IPS-20b (cell line): Measurements from ENCODE around the gene GRAMD4.
A peak's percentile ranks its signal among the peaks of the same experiment; 100 is the strongest.

Source experiments
- H3K27ac ChIP-seq: one replicate; pipeline ENCODE4 v1.5.1; 2013; ENCODE audit warnings: low read length
- H3K27me3 ChIP-seq: 2 replicates; pipeline ENCODE4 v1.6.1; 2013; ENCODE audit warnings: mild to moderate bottlenecking, low read length, inconsistent platforms; ENCODE audit not compliant: insufficient read depth
- H3K36me3 ChIP-seq: 2 replicates; pipeline ENCODE4 v1.6.1; 2013; ENCODE audit warnings: low read depth, mild to moderate bottlenecking, inconsistent platforms, low read length, moderate library complexity; ENCODE audit not compliant: insufficient read depth
- H3K4me1 ChIP-seq: 2 replicates; pipeline ENCODE4 v1.6.1; 2013; ENCODE audit warnings: mild to moderate bottlenecking, control low read depth, inconsistent platforms, low read length, moderate library complexity; ENCODE audit not compliant: insufficient read depth
- H3K4me3 ChIP-seq: 2 replicates; pipeline ENCODE4 v1.5.1; 2013; ENCODE audit warnings: mild to moderate bottlenecking, low read length, inconsistent platforms
- H3K9ac ChIP-seq: 2 replicates; pipeline ENCODE4 v1.6.1; 2013; ENCODE audit warnings: low read depth, mild to moderate bottlenecking, inconsistent platforms, low read length, moderate library complexity
- H3K9me3 ChIP-seq: 2 replicates; pipeline ENCODE4 v1.6.1; 2013; ENCODE audit warnings: mild to moderate bottlenecking, low read depth, low read length, inconsistent platforms; ENCODE audit not compliant: insufficient read depth

Gene GRAMD4, protein sequence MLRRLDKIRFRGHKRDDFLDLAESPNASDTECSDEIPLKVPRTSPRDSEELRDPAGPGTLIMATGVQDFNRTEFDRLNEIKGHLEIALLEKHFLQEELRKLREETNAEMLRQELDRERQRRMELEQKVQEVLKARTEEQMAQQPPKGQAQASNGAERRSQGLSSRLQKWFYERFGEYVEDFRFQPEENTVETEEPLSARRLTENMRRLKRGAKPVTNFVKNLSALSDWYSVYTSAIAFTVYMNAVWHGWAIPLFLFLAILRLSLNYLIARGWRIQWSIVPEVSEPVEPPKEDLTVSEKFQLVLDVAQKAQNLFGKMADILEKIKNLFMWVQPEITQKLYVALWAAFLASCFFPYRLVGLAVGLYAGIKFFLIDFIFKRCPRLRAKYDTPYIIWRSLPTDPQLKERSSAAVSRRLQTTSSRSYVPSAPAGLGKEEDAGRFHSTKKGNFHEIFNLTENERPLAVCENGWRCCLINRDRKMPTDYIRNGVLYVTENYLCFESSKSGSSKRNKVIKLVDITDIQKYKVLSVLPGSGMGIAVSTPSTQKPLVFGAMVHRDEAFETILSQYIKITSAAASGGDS

DNA sequence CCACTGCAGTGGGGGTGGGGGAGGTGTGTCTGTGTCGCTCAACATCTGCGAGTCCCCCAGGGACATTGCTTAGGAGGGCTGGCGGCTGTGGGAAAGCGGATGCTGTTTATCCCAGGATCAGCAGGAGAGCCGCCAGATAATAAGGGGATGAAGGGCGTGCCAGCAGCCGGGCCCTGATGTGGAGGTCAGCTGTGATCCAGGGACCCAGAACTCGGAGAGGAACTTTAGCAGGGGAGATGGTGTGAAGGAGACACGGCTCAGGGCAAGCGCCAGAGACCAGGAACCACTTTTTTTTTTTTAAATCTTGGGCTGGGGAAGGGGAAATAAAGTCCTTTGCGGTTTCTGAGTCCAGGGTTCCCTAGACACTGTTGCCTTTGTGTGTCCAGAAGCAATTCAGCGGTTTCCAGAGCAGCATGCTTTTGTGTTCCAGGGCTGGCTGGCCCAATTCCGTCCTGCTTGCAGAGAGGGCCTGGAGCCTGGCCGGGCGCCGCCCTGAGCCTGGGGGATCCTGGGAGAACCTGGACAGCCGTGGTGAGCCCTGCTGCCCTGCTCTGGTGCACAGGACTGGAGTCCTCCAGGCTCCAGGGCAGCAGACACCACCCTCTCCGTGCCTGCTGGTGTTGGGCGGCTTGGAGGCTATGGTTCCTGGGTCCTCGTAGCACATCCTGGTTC lies at the start of gene GRAMD4:
GRAMD4 (plus strand) TSS at position 557 of the 672 bp plus-strand sequence. CDS start 6,414 bp downstream, outside the sequence.
- Histone ChIP-seq H3K27me3 (no peaks in the 10 kb centered on the region), H3K4me3 (no peak within 1 kb of the TSS), H3K27ac (no peak within 1 kb of the TSS), H3K9ac (no peak within 1 kb of the TSS), H3K9me3 (no peaks in the 10 kb centered on the region), H3K36me3 (no peaks in the 10 kb centered on the region), H3K4me1 (no peaks in the 10 kb centered on the region)

DNA sequence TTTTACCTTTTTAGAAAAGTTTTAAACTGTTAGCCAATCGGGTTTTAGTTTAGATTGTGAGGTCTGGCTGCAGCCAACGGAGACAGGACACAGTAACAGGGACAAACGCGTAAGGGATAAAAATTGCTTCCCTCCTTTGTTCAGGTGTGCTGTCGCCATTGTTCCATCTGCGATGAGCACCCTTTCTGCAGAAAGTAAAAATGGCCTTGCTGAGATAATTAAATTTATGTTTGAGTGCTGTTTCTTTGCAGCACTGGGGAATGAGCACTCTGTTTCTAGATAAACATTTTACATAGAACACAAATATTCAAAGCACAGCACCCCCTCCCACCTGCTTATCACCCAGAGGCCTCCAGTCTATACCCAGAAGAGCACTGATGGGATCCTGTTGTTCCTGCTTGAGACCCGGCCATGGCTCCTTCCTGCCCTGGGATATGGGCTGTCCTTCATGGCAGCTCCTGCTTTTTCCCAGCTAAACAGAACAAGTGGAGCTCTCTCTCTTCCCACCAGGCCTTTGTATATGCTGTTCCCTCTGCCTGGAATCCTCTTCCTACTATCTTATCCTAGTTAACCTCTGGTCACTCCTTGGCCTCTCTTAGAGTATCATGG lies 48.4 kb upstream of the GRAMD4 start:
- Histone ChIP-seq H3K9ac (no peak overlapping the region), H3K9me3 (peaks cover 11% of the 10 kb centered on the region; the same call in 1 of the 2 replicates), H3K27me3 (peaks cover 10% of the 10 kb centered on the region; the same call in 1 of the 2 replicates), H3K36me3 (no peaks in the 10 kb centered on the region), H3K4me1 (peaks cover 6% of the 10 kb centered on the region), H3K27ac (no peak overlapping the region), H3K4me3 (no peak overlapping the region)

DNA sequence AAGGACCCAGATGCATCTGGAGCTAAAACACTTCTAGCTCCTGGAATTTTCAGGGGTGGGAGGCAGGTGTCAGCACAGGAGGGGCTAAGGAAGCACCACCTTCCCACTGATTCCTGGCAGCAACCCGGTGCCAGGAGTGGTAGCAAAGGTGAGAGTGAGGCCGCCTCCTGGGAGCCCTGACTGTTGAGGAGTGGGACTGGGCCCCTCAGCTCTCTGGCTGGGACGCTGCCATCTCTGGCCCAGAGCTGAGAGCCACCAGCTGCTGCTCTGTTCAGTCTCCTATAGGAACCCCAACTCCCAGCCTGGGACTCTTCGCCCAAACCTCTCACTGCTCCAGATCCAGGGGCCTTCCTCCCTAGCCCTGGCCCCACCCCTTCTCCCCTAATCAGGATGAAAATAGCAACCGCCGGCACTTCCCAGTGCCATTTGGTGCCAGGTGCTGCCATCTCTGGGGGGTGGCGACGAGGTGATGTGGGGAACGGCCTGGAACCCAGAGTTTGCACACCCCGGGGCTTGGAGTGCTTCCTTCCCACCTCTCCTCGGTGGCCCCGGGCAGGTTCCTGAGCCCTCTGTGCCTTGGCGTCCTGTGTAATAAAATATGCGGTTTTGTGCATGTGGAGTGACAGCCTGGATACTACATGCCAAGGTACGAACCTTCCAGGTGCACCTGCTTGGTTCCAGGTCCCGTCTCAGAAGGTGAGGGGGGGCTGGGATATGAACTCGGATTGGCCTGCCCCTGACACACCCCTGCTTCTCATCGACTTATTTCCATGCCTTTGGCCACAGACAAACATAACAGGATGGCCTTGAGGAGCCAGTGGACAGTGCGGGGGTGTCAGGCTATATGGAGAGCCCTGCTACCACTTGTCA lies 47.0 kb upstream of the GRAMD4 start:
- H3K4me3 ChIP-seq, result no peak overlapping the region
- peaks cover 6% of the 10 kb centered on the region for H3K4me1 ChIP-seq
- H3K36me3 ChIP-seq, result no peaks in the 10 kb centered on the region
- H3K9me3 ChIP-seq, result peaks cover 11% of the 10 kb centered on the region; the same call in 1 of the 2 replicates
- H3K9ac ChIP-seq, result no peak overlapping the region
- peaks cover 16% of the 10 kb centered on the region; the same call in 1 of the 2 replicates for H3K27me3 ChIP-seq
- H3K27ac ChIP-seq, result no peak overlapping the region

DNA sequence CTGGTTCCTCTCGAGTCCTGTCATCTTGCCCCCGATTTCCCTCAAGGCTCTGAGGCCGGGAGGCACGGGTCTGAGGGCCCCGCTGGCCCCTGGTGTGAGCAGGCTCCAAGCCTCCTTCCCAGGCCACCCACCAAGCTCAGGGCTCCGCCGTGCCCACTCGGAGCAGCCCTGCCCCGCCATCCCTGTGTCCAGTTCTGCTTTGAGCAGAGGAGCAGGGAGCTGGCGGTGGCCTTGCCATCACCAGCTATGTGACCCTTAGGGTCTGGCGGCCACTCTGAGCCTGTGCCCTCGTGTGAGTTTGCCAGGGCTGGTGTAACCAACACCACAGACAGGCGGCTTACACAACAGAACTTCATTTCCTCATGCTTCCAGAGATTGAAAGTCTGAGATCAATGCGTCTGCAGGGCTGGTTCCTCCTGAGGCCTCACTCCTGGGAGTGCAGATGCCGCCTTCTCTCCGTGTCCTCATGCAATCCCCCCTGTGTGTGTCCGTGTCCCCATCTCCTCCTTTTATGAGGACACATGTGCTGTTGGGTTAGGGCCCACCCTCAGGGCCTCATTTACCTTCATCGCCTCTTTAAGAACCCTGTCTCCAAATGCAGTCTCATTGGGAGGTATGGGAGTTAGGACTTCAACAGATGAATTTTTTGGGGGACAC lies 46.3 kb upstream of the GRAMD4 start:
- Histone ChIP-seq H3K4me3 (no peak overlapping the region), H3K9ac (no peak overlapping the region)

DNA sequence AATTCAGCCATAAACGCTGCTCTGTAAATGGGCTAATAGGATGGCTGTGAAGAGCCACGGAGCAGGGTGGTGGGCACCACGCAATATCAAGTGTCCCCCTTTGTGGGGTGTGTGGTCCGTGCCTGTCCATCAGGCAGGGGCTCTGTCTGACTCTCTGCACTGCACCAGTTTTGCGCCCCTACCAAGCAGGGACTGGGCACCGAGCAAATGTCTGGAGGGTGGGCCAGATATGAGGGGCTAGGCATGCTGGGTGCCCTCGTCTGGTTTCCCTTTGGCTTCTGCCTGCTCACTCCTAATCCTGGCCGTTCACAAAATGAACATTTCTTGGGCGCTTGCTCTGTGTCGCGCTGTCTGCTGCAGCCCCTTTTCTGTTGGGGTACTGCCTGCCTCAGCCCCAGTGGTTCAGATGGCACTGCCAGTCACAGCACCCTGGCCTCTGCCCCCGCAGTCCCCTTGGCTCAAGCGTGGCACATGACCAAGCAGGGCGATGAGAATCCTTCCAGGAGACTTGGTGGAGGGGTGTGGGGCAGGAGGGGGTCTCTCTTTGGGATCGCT lies 45.7 kb upstream of the GRAMD4 start:
- no peak overlapping the region for H3K4me3 ChIP-seq
- H3K4me1 ChIP-seq, result peaks cover 6% of the 10 kb centered on the region
- H3K27ac ChIP-seq, result no peak overlapping the region
- H3K9me3 ChIP-seq, result peaks cover 11% of the 10 kb centered on the region; the same call in 1 of the 2 replicates
- no peak overlapping the region for H3K9ac ChIP-seq
- peaks cover 23% of the 10 kb centered on the region; the same call in 1 of the 2 replicates for H3K27me3 ChIP-seq
- H3K36me3 ChIP-seq, result no peaks in the 10 kb centered on the region

More for the DNA sequence above, 46.3 kb upstream of the GRAMD4 start:
- H3K27ac ChIP-seq, result no peak overlapping the region
- H3K4me1 ChIP-seq, result peaks cover 6% of the 10 kb centered on the region
- peaks cover 11% of the 10 kb centered on the region; the same call in 1 of the 2 replicates for H3K9me3 ChIP-seq
- no peaks in the 10 kb centered on the region for H3K36me3 ChIP-seq
- peaks cover 23% of the 10 kb centered on the region; the same call in 1 of the 2 replicates for H3K27me3 ChIP-seq

DNA sequence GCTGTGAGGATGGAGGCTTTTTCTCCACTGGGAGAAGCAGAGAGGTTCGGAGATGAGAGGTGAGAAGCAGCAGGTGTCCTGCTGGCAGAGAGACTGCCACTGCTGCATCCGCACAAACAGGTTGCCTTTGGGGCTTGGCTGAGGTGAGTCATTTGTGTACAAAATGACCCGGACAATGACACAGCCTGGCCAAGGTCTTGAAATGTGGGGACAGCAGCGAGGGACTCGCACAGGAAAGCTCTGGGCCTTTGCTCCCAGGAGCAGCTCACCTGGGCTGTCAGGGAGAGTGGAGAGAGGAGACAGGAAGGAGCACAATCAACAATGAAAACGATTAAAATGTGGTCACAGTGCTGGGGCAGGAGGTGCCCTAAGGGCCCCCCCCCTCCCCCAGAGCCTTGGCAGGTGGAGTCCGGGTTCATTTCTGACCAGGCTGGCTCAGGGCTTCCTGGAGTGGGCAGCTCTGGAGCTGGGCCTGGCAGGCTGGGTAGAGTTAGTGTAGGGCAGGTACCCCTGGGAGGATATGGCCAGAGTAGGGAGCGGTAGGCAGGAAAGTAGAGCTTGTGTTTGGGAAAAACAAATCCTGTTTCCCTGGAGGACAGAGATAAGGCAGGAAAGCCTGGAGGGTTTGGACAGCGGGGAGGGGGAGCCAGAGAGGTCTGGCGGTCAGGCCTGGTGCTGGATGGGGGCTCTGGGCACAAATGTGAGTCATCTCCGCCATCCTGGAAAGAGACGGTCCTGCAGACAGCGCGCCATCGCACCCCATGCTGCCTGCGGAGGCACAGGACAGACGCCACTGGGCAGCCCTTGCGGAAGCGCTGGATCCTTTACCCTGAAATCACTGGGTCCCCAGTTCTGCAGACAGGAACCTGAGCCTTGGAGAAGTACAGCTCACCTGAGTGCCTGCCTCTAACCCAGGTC lies 44.9 kb upstream of the GRAMD4 start:
- H3K27ac ChIP-seq, result no peak overlapping the region
- peaks cover 11% of the 10 kb centered on the region; the same call in 1 of the 2 replicates for H3K9me3 ChIP-seq
- H3K4me3 ChIP-seq, result no peak overlapping the region
- H3K36me3 ChIP-seq, result no peaks in the 10 kb centered on the region
- no peak overlapping the region for H3K9ac ChIP-seq
- peaks cover 23% of the 10 kb centered on the region; the same call in 1 of the 2 replicates for H3K27me3 ChIP-seq
- H3K4me1 ChIP-seq, result peaks cover 6% of the 10 kb centered on the region

DNA sequence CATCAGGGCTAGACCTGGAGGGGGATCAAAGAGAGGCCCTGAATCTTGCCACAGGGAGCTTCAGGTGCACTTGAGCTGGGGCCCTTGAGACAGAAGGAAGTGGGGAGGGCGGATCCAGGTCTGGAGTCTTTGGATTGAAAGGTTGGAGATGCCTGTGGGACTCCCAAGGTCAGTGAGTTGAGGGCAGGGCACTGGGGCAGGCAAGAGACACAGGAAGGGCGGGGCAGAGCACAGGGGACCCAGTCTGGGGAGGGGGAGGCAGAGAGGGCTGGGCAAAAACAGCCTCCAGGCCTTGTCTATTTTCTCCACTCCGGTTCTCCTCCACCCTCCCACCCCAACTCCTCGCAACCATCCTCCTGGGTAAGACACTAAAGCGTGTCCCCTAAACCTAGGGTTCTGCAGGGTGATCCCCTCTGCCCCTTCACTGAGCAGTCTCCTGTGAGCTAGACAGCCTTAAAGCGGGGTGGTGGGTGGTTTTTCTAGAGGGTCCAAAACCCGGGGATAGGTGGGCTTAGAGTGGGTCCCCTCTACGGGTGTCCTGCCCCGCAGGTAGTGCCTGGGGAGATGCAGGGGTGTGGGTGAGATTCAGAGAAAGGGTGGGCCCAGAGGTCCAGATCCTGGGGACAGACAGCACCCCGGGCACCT lies 44.2 kb upstream of the GRAMD4 start:
- peaks cover 6% of the 10 kb centered on the region for H3K4me1 ChIP-seq

DNA sequence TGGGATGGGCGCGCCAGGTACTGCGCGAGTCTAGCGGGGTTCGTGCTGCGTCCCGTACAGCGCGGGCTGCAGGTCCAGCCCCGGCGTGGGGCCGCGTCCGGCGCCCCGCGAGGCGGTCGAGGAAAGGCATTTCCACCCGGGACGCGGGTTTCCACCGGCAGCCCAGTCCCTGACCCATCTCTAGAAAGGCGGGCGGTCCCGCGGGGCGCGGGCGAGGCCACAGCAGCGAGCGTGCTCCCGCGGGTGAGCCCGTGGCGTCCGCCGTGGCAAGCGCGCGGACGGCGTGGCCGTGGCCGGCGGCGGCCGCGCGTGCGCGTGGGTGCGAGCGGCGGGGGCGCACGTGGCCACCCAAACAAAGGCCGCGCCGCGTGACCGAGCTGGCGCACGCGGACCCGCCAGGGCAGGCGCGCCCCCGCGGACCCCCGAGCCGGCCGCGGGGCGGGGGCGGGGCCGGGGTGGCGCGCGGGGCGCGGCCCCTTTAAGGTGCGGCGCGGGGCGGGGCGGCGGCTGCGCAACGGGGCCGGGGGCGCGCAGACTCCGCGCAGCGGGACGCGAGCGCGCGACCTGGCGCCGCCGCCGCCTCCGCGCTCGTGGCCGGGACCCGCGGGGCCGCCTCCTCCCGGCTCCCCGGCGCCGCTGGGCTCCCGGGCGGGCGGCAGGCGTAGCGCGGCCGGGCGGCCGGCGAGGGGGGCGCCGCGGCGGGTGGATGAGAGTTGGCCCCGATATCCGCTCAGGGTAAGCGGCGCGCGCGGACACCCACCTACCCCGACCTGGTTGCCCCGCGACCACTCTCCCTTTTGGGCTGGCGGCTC lies 43.4 kb upstream of the GRAMD4 start:
- Histone ChIP-seq H3K9ac (peak overlapping the region; percentile 52; the same call in 1 of the 2 replicates), H3K36me3 (no peaks in the 10 kb centered on the region), H3K9me3 (peaks cover 6% of the 10 kb centered on the region; the same call in 1 of the 2 replicates), H3K4me1 (peaks cover 6% of the 10 kb centered on the region), H3K27me3 (peaks cover 23% of the 10 kb centered on the region; the same call in 1 of the 2 replicates), H3K27ac (no peak overlapping the region), H3K4me3 (peak overlapping the region; percentile 51; the same call in 1 of the 2 replicates)

More for the DNA sequence above, 44.2 kb upstream of the GRAMD4 start:
- peaks cover 11% of the 10 kb centered on the region; the same call in 1 of the 2 replicates for H3K9me3 ChIP-seq
- peaks cover 23% of the 10 kb centered on the region; the same call in 1 of the 2 replicates for H3K27me3 ChIP-seq
- H3K27ac ChIP-seq, result no peak overlapping the region
- no peaks in the 10 kb centered on the region for H3K36me3 ChIP-seq
- peak overlapping the region; percentile 52; the same call in 1 of the 2 replicates for H3K9ac ChIP-seq
- peak overlapping the region; percentile 51; the same call in 1 of the 2 replicates for H3K4me3 ChIP-seq
